NCI-H2196 treated with DMSO at 0.1 percent for 48 hours (cell line): ENCODE results near the gene TCL1B.
A peak's percentile ranks its signal among the peaks of the same experiment; 100 is the strongest.

Experiments used
- DNase-seq: peaks from one replicate; lab custom pipeline; 2025; ENCODE audit not compliant: unreplicated experiment; lab: John Stamatoyannopoulos, UW

TCL1B gene

GRCh38 chr14:95666450-95666849 is 19.8 kb upstream of the TCL1B start:
- DNase-seq, result no peak

GRCh38 chr14:95667249-95667693 is 19.0 kb upstream of the TCL1B start:
- peak; percentile 71 for DNase-seq

- no peak for DNase-seq
Observed at GRCh38 chr14:95668235-95668772, 17.9 kb upstream of the TCL1B start.

- no peak for DNase-seq
Observed at GRCh38 chr14:95674613-95675012, 11.6 kb upstream of the TCL1B start.

GRCh38 chr14:95675486-95675885 is 10.7 kb upstream of the TCL1B start:
- DNase-seq, result no peak

GRCh38 chr14:95677179-95677835 is 8.9 kb upstream of the TCL1B start:
- DNase-seq, result no peak

- DNase-seq, result no peak
Observed at GRCh38 chr14:95679148-95679815, 6.9 kb upstream of the TCL1B start.

- no peak for DNase-seq
Observed at GRCh38 chr14:95679998-95680735, 6.1 kb upstream of the TCL1B start.

- no peak for DNase-seq
Observed at GRCh38 chr14:95681153-95681552, 5.1 kb upstream of the TCL1B start.

GRCh38 chr14:95683793-95684192 is 2.4 kb upstream of the TCL1B start:
- no peak for DNase-seq

GRCh38 chr14:95686935-95687334 is 709 bp downstream of the TCL1B start:
- no peak for DNase-seq

GRCh38 chr14:95689441-95689840 is 3.2 kb downstream of the TCL1B start:
- no peak for DNase-seq

GRCh38 chr14:95690815-95691214 is 4.6 kb downstream of the TCL1B start:
- no peak for DNase-seq

GRCh38 chr14:95691591-95691990 is 5.4 kb downstream of the TCL1B start:
- no peak for DNase-seq

GRCh38 chr14:95692109-95692508 is 5.9 kb downstream of the TCL1B start:
- no peak for DNase-seq

- DNase-seq, result no peak
Observed at GRCh38 chr14:95695051-95695450, 8.8 kb downstream of the TCL1B start.

- no peak for DNase-seq
Observed at GRCh38 chr14:95695913-95696312, 9.7 kb downstream of the TCL1B start.

- no peak for DNase-seq
Observed at GRCh38 chr14:95696741-95697140, 10.5 kb downstream of the TCL1B start.

- DNase-seq, result no peak
Observed at GRCh38 chr14:95697764-95698163, 11.5 kb downstream of the TCL1B start.

- DNase-seq, result no peak
Observed at GRCh38 chr14:95698287-95698686, 12.1 kb downstream of the TCL1B start.

- DNase-seq, result no peak
Observed at GRCh38 chr14:95699412-95699811, 13.2 kb downstream of the TCL1B start.
